Activated CD4-positive, CD25-positive, alpha-beta regulatory T cell (primary cell): ENCODE measurements around the gene PMEPA1.

Source experiments
- DNase-seq, 4 experiments: peaks; one replicate each; lab custom pipeline; 2025; lab: John Stamatoyannopoulos, UW

The PMEPA1 gene

GRCh38 chr20:57736738-57737347 lies 27.0 kb upstream of the PMEPA1 start:
- no peak for DNase-seq

- no peak for DNase-seq
These were observed 26.3 kb upstream of the PMEPA1 start for GRCh38 chr20:57735831-57736737.

GRCh38 chr20:57734754-57735153 lies 24.9 kb upstream of the PMEPA1 start:
- no peak for DNase-seq

GRCh38 chr20:57732226-57732625 lies 22.4 kb upstream of the PMEPA1 start:
- no peak for DNase-seq

GRCh38 chr20:57728762-57729161 lies 18.9 kb upstream of the PMEPA1 start:
- no peak for DNase-seq

GRCh38 chr20:57727863-57728262 lies 18.0 kb upstream of the PMEPA1 start:
- DNase-seq: no peak

- no peak for DNase-seq
These were observed 15.8 kb upstream of the PMEPA1 start for GRCh38 chr20:57725636-57726035.

- no peak for DNase-seq
These were observed 15.0 kb upstream of the PMEPA1 start for GRCh38 chr20:57724610-57725405.

- no peak for DNase-seq
These were observed 14.0 kb upstream of the PMEPA1 start for GRCh38 chr20:57723816-57724215.

- no peak for DNase-seq
These were observed 10.1 kb upstream of the PMEPA1 start for GRCh38 chr20:57719951-57720350.

- DNase-seq: peak; percentile 72 to 78 (median 74)
These were observed 8.7 kb upstream of the PMEPA1 start for GRCh38 chr20:57718490-57719009.

- DNase-seq: no peak
These were observed 8.0 kb upstream of the PMEPA1 start for GRCh38 chr20:57717797-57718196.

GRCh38 chr20:57716901-57717300 lies 7.1 kb upstream of the PMEPA1 start:
- no peak for DNase-seq

GRCh38 chr20:57716202-57716601 lies 6.4 kb upstream of the PMEPA1 start:
- DNase-seq: no peak

GRCh38 chr20:57715268-57715904 lies 5.6 kb upstream of the PMEPA1 start:
- DNase-seq: no peak

- no peak for DNase-seq
These were observed 4.8 kb upstream of the PMEPA1 start for GRCh38 chr20:57714409-57715267.

GRCh38 chr20:57713951-57714350 lies 4.1 kb upstream of the PMEPA1 start:
- no peak for DNase-seq

- DNase-seq: no peak
These were observed 3.7 kb upstream of the PMEPA1 start for GRCh38 chr20:57713505-57713903.

GRCh38 chr20:57712851-57713504 lies 3.2 kb upstream of the PMEPA1 start:
- no peak for DNase-seq

GRCh38 chr20:57712341-57712740 lies 2.5 kb upstream of the PMEPA1 start:
- DNase-seq: no peak
